Hematopoietic multipotent progenitor cell treated with erythropoietin and hydrocortisone succinate and interleukin-3 and kit ligand, for 8 days (in vitro differentiated cells): Measurements from ENCODE around the gene UNC5C.

Experiments
- DNase-seq: peaks from one replicate; pipeline ENCODE4 v3.0.0-alpha.2; 2015

UNC5C gene

GRCh38 chr4:95457353-95457752 is 91.4 kb downstream of the UNC5C start:
- DNase-seq: no peak

- no peak for DNase-seq
Observed at GRCh38 chr4:95450294-95450693, 98.5 kb downstream of the UNC5C start.

- DNase-seq: no peak
Observed at GRCh38 chr4:95446173-95446572, 102.6 kb downstream of the UNC5C start.

DNA sequence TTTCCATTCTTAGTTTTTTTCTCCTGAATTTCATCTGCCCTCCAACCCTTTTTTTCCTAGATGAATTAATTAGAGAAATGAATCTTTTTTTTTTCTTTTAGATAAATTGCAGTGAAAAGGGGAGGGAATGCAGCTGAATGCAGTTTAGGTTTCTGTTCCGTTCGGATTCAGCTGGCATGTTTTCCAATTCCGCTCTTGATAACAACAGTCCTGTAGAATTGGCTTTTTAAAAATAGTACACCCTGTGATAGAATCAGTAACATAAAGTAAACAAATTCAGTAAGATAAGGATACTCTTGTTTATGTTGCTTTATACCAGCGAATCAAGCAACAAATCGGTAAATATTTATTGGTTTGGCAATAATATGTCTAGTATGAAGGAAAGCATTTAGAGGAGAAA is 103.5 kb downstream of the UNC5C start:
- no peak for DNase-seq

- DNase-seq: no peak
Observed at GRCh38 chr4:95444812-95445211, 104.0 kb downstream of the UNC5C start.

DNA sequence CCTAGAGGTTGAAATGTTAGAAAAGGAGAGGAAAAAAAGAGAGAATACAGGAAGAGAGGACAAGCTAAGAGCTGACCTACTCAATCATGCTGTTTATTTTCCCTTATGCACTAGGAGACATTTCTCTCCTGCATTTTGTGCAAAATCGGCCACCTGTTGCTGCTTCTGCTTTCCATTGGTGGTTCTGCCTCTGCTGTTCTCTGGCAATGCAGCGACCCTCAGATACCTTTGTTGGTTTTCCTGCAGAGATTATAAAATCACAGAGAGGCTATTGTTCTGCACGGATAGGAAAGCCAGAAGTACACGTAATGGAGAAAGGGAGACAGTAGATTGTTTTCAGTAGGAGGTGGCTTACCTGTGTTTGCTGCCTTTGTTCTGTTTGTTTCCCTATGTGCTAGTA is 108.9 kb downstream of the UNC5C start:
- DNase-seq: no peak

DNA sequence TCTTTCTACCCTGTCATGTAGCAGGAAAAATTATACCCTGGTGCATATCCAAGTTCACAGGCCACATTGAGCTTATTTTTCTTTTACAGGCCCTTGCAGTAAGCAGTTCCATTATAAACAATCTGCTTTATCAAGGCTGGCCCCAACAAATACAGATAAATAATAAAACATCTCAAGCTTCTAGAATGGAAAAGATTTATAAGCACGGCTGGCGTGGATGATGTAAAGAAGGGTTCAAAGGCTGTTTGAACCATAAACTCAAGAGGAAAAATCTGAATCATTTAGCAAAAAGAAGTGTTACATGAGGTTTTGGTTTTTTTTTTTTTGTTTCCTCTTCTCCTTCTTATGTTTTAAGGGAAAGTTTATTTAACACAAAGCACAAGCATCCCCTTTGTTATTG is 109.7 kb downstream of the UNC5C start:
- DNase-seq: no peak

GRCh38 chr4:95432466-95432865 is 116.3 kb downstream of the UNC5C start:
- DNase-seq: no peak

GRCh38 chr4:95431678-95432077 is 117.1 kb downstream of the UNC5C start:
- no peak for DNase-seq

- DNase-seq: no peak
Observed at GRCh38 chr4:95429416-95429815, 119.4 kb downstream of the UNC5C start.

- DNase-seq: no peak
Observed at GRCh38 chr4:95428291-95429070, 120.3 kb downstream of the UNC5C start.

DNA sequence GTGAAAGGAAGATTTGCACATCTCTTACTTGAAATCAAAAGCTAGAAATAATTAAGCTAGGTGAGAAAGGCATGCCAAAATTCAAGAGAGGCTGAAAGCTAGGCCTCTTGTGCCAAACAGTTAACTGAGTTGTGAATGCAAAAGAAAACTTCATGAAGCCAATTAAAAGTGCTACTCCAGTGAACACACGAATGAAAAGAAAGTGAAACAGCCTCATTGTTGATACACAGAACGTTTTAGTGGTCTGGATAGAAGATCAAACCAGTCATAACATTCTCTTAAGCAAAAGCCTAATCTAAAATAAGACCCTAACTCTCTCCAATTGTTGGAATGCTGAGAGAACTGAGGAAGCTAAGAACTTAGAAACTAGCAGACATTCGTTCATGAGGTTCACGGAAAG is 122.3 kb downstream of the UNC5C start:
- DNase-seq: no peak

DNA sequence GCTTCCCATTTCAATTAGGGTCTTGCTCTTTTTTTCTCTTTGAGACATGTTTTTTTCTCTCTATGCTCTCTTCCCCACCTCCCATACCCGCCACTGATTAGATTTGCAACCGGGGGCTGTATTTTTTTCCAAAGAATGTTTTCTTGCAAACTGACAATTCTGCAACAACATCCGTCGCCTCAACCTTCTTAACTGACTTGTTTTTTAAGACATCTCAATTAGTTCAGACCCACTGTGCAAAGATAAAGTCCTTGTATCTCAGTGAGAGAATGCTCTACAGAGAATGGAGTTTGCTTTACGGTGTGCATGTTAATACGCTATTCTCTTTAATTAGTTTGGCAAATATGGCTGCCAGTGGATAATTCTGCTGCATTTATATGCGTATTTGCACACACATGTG is 126.3 kb downstream of the UNC5C start:
- DNase-seq: no peak

GRCh38 chr4:95421869-95422268 is 126.9 kb downstream of the UNC5C start:
- no peak for DNase-seq

DNA sequence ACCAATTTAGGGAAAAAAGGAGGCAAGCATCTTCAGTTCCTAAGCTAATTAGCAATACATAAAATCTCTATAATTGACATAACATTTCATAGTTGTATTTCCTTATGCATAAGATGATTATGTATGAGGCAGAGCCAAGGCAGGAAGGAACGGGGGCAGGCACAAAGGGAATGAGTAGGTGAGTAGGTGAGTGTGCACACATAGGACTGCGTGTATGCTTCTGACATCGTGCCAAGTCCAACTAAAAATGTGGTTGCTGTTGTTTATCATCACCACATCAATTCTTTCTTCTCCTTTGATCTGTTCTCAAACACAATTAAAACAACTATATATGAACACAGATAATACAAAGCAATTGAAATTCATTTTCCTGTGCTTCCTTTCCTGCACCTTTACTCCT is 131.2 kb downstream of the UNC5C start:
- DNase-seq: no peak

DNA sequence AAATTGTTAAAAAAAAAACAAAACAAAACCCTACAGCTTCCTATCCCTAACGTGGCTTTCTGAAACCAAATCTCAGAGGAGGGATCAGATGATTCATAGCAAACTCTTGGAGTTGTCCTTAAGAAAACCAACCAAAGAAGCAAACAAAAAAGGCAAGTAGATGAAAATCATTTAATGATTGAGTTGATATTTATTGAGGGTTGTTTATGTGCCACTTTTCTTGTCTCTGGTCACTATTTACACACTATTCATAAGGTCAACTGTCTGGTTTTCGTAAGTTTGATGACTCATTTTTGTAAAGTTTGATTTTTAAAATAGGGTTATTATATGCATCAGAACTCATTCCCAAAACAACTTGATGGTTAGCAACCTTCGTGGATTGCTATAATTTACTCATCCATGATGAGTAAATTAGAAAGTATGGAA is 133.4 kb downstream of the UNC5C start:
- no peak for DNase-seq

DNA sequence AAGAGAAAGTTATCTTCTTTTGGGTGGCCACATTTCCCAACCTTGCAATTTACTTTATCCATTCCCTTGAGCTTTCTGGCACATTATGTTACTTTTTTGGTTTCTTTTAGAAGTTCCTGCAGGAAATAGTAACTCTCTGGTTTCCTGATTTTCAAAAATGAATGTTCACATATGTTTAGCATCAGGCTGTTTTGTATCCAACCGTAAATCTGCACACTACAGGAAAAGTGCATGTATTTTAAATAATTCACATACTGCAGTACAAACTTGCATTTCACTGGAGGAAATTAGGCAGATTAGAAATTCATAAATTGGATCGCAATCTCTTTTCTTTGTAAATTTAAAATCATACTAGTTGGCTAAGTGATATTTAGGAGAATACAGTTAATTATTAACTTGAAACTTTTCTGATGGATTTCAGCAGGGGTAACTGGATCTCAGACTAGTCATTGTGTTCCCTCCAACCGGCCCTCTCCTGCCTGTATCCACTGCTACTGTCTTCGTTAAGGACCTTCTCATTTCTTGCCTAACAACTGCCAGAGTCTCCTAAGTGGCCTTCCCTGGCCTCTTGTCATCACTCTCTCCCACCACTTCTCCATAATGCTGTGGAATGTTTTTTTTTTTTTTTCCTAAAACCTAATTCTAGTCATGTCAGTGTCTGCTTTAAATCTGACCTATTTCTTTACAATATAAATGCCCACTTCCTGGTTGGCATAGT is 137.2 kb downstream of the UNC5C start:
- DNase-seq: no peak

DNA sequence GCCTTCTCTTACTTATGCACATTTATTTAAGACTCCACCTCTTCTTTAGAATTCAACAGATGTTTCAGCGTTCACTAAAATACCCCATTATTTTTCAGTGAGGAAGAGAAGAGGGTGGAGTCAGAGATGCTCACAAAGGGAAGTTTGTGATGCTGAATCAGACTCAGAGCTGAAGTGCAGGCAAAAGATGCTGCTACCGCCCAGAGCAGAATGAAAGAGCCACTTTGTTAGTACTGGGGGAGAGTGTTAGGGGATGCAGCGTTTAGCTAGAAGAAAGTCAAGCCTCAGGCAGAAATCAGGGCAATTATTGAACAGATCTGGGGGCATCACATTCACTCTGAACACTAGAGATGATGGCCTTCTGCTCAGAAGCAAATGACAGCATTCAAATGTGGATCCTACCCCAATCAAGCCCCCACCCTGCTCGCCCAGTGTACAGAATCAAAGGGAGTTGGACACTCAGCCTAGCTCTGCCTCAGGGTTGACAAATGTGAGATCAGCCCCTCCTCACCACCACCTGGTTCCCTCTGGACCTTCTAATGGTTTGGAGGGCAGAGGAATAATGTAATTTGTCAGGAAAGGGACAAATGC is 138.3 kb downstream of the UNC5C start:
- DNase-seq: no peak

DNA sequence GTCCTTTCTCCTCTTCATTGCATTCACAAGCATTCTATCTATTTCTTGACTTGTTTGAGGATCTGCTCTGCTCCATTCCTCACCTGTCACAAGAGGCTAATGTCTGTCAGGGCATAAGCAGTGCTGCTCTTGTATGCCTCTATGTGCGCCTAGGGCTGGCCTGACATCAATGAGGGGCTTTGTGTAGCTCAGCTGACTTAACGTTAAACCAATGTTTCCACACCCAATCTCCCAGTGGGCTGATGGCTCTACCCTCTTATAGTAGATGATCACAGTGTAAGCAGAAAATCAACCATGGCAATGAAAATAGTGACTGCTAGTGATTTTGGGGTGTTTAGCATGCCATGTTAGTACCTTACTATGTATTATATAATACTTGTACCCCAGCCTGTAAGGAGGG is 139.0 kb downstream of the UNC5C start:
- no peak for DNase-seq

DNA sequence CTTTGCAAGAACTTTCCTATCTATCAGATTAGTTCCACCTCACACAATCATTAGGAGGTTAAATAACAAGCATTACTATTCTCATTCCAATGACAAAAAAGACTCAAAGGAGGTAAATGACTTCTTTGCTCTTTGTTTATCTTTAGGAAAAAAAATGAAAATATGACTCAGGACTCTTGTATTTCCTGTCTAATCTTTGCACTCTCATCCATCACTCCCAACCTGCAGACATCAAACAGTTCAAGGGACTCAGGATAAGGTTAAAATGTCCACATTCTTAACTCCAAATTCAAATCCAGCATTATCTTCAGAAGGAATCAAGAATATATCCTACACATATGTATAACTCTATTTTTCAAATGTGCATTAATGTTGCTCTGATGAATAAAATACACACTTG is 139.6 kb downstream of the UNC5C start:
- DNase-seq: no peak

DNA sequence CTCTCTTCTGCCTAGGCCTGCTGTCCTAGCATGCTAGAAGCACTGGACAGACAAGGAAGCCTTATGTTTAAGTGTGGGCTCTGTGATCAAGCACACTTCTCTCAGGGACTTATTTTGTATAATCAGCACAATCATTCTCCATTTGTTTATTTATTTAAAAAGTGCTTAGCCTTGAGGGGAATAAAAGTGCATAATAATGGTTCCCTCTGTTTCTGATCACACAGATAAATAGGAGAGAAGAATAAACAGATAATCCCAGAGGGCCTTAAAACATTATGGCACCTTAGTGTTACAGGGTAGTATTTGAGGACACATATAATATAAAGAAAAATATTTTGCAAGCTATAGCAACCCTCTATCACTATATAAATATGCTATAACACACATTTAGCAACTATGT is 146.5 kb downstream of the UNC5C start:
- DNase-seq: no peak

DNA sequence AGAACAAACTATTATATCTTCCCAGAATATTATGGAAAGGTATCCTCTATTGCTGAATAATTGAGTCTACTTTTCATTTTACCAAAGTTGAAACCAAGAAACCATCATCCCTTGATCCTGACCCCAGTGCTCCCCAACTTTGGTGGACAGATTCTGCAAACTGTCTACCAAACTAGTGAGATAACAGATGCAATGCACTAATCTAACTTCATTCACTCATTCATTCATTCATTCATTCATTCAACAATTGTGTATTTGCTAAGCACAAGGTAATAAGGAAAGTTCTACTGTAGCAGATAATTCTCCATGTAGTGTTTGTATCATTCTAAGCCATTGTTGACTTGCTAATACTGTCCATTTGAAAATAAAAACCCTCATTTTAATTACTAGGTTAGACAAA is 150.6 kb downstream of the UNC5C start:
- DNase-seq: no peak

- no peak for DNase-seq
Observed at GRCh38 chr4:95394752-95395306, 153.9 kb downstream of the UNC5C start.

DNA sequence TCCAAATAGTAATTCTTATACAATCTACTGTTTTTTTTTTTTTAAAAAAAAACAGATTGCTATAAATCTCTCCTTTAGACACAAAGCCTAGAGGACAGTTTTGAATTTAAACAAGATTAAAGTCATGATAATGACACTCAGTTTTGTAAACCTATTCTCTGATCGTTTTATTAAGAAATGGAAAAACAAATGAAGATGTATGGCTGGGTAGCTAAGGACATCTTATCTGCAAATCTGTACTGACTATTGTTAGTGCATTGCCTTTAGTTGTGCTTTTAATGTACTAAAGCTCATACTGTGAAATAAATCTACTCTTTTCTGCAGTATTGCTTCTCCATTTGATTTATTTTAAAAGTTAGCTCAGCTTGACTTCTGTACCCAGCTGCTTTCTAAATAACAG is 155.0 kb downstream of the UNC5C start:
- no peak for DNase-seq
